Measurements from ENCODE around the gene INKA2. TPM values are rescaled to one million over a fixed set of nuclear protein-coding genes. Genes with fewer than 3 reads are reported as not detected.

The INKA2 gene
- total RNA-seq, 2 donors from 2014 or later = 0.45 TPM; not detected in 1

GRCh38 chr1:111720274-111720976 lies 18.8 kb downstream of the INKA2 start:
- Mint-ChIP-seq H3K9me3 (no peaks in the 10 kb centered on the region), H3K4me1 (ENCODE audit: low read depth in 2 of 2) (peaks cover 19 to 23% of the 10 kb centered on the region in 2 donors), H3K27me3 (no peaks in the 10 kb centered on the region), H3K27ac (peak overlapping the region; percentile 3 to 28), H3K4me3 (no peak overlapping the region), H3K36me3 (peaks cover 4% of the 10 kb centered on the region)
- no peak for DNase-seq (ENCODE audit: low spot score)
- ATAC-seq = peak in 1 of 2 donors; percentile 42

DNA sequence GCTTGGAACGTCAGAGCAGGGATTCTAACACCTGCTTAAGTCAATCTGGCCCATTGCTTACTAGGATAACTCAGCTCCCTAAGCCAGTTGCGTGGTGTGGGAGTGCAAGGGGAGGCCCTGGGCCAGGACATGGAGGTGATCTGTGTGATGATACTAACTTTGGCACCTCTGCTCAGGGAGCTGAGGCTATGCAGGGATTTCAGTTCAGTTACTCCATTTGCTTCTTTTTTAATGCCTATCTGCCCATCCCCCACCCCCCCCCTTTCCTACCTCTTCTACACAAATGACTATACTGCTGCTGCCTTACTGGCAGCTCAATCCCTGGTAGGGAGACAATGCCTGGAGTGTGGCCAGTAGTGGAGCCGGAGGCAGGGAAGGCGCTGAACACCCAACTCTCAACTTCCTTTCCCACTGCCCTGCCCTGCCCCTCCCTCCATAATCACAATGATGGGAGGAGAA lies 19.5 kb downstream of the INKA2 start:
- Mint-ChIP-seq H3K27me3 (no peaks in the 10 kb centered on the region), H3K4me1 (ENCODE audit: low read depth in 2 of 2) (peaks cover 19 to 23% of the 10 kb centered on the region in 2 donors), H3K27ac (peak overlapping the region in 1 of 2 donors; percentile 28), H3K9me3 (no peaks in the 10 kb centered on the region), H3K36me3 (peaks cover 4% of the 10 kb centered on the region), H3K4me3 (no peak overlapping the region)
- DNase-seq (ENCODE audit: low spot score) = no peak
- ATAC-seq = no peak

- DNase-seq (ENCODE audit: low spot score) = no peak
- peaks cover 4% of the 10 kb centered on the region for H3K36me3 Mint-ChIP-seq
- no peak overlapping the region for H3K4me3 Mint-ChIP-seq
- no peaks in the 10 kb centered on the region for H3K27me3 Mint-ChIP-seq
- no peak overlapping the region for H3K27ac Mint-ChIP-seq
- no peak for ATAC-seq
- no peaks in the 10 kb centered on the region for H3K9me3 Mint-ChIP-seq
- H3K4me1 Mint-ChIP-seq (ENCODE audit: low read depth in 2 of 2) = peaks cover 19 to 23% of the 10 kb centered on the region in 2 donors
These were observed 20.1 kb downstream of the INKA2 start for GRCh38 chr1:111719135-111719534.

- Mint-ChIP-seq H3K27me3 (no peaks in the 10 kb centered on the region), H3K4me1 (ENCODE audit: low read depth in 2 of 2) (peaks cover 18 to 19% of the 10 kb centered on the region in 2 donors), H3K36me3 (peaks cover 4% of the 10 kb centered on the region), H3K9me3 (no peaks in the 10 kb centered on the region), H3K27ac (no peak overlapping the region), H3K4me3 (no peak overlapping the region)
- ATAC-seq (no peak), DNase-seq (ENCODE audit: low spot score) (no peak)
These were observed 21.7 kb downstream of the INKA2 start for GRCh38 chr1:111717450-111717849.

- DNase-seq (ENCODE audit: low spot score) = no peak
- H3K4me3 Mint-ChIP-seq = no peak overlapping the region
- no peaks in the 10 kb centered on the region for H3K27me3 Mint-ChIP-seq
- peaks cover 16 to 18% of the 10 kb centered on the region in 2 donors for H3K4me1 Mint-ChIP-seq (ENCODE audit: low read depth in 2 of 2)
- ATAC-seq = no peak
- H3K36me3 Mint-ChIP-seq = peaks cover 4% of the 10 kb centered on the region
- H3K27ac Mint-ChIP-seq = no peak overlapping the region
- H3K9me3 Mint-ChIP-seq = no peaks in the 10 kb centered on the region
These were observed 22.9 kb downstream of the INKA2 start for GRCh38 chr1:111716333-111716732.

- Mint-ChIP-seq H3K4me1 (ENCODE audit: low read depth in 2 of 2) (peaks cover 7 to 18% of the 10 kb centered on the region in 2 donors), H3K9me3 (no peaks in the 10 kb centered on the region), H3K27me3 (no peaks in the 10 kb centered on the region), H3K27ac (peak overlapping the region; percentile 32 to 60), H3K4me3 (peak overlapping the region; percentile 12), H3K36me3 (peaks cover 20% of the 10 kb centered on the region)
- DNase-seq (ENCODE audit: low spot score) (no peak), ATAC-seq (peak in 1 of 2 donors; percentile 67)
These were observed 29.2 kb downstream of the INKA2 start for GRCh38 chr1:111709986-111710385.

GRCh38 chr1:111707906-111708305 lies 31.3 kb downstream of the INKA2 start:
- Mint-ChIP-seq H3K27ac (peak overlapping the region; percentile 55 to 68), H3K36me3 (peaks cover 26% of the 10 kb centered on the region), H3K4me1 (ENCODE audit: low read depth in 2 of 2) (peaks cover 7 to 18% of the 10 kb centered on the region in 2 donors), H3K4me3 (no peak overlapping the region), H3K9me3 (no peaks in the 10 kb centered on the region), H3K27me3 (no peaks in the 10 kb centered on the region)
- ATAC-seq (no peak), DNase-seq (ENCODE audit: low spot score) (no peak)

DNA sequence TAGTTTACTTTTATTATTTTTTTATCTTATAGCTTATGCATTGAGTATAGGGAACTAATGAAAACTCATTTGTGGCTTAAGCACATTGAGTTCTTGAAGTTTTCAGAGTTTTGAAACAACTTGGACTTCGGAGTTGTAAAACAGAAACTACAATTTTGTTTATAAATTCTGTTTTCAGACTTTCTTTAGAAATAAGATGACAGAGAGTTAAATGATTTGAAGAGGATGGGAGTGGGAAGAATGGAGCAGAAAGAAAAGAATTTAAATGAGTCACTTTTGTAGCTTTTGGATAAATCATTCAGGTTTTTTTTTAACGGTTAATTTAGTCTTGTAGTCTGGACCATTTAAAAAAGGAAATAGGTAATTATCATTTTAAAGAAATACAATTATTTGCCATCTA lies 32.3 kb downstream of the INKA2 start:
- Mint-ChIP-seq H3K4me3 (no peak overlapping the region), H3K27ac (peak overlapping the region; percentile 55 to 76), H3K36me3 (peaks cover 26% of the 10 kb centered on the region), H3K9me3 (no peaks in the 10 kb centered on the region), H3K27me3 (no peaks in the 10 kb centered on the region), H3K4me1 (ENCODE audit: low read depth in 2 of 2) (peaks cover 7 to 18% of the 10 kb centered on the region in 2 donors)
- DNase-seq (ENCODE audit: low spot score) (no peak), ATAC-seq (no peak)

DNA sequence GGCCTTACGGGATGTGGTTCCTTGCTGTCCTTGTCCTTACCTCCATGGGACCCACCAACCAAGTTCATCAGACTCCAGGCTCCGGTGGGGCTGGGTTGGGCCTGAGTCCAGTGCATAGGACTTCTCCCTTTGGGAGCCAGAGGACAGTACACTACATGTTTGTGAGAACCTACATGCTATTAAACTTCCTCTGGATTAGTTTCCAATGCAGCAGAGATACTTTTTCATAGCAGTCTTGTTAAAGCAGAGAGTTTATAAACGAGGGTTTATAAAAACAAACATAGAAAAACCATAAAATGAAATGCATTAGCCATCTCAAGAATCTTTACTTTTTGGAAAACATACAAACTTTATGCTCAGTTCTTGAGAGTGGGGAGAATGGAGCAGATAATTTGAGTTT lies 33.4 kb downstream of the INKA2 start:
- H3K27ac Mint-ChIP-seq = peak overlapping the region in 1 of 2 donors; percentile 41
- no peak for DNase-seq (ENCODE audit: low spot score)
- no peaks in the 10 kb centered on the region for H3K27me3 Mint-ChIP-seq
- no peaks in the 10 kb centered on the region for H3K9me3 Mint-ChIP-seq
- peaks cover 34% of the 10 kb centered on the region for H3K36me3 Mint-ChIP-seq
- no peak for ATAC-seq
- H3K4me1 Mint-ChIP-seq (ENCODE audit: low read depth in 2 of 2) = peaks cover 9 to 25% of the 10 kb centered on the region in 2 donors
- no peak overlapping the region for H3K4me3 Mint-ChIP-seq

GRCh38 chr1:111704776-111705175 lies 34.4 kb downstream of the INKA2 start:
- peaks cover 43% of the 10 kb centered on the region for H3K36me3 Mint-ChIP-seq
- no peaks in the 10 kb centered on the region for H3K9me3 Mint-ChIP-seq
- H3K4me3 Mint-ChIP-seq = no peak overlapping the region
- H3K27ac Mint-ChIP-seq = no peak overlapping the region
- DNase-seq (ENCODE audit: low spot score) (no peak), ATAC-seq (no peak)
- no peaks in the 10 kb centered on the region for H3K27me3 Mint-ChIP-seq
- peaks cover 18 to 36% of the 10 kb centered on the region in 2 donors for H3K4me1 Mint-ChIP-seq (ENCODE audit: low read depth in 2 of 2)

DNA sequence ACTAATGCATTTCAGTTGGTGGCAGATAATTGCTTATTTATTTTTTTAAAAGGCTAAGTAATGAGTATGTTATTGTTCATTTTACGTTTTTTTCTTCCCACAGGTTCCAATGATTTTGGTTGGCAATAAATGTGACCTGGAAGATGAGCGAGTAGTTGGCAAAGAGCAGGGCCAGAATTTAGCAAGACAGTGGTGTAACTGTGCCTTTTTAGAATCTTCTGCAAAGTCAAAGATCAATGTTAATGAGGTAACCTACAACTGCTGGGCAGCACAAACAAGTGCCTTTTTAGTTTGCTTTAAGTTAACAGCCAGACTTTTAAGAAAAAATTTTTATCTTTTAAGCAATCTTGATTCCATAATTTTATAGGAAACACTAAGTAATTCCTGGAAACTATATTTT lies 35.0 kb downstream of the INKA2 start:
- H3K27me3 Mint-ChIP-seq = no peaks in the 10 kb centered on the region
- no peak overlapping the region for H3K4me3 Mint-ChIP-seq
- no peak overlapping the region for H3K27ac Mint-ChIP-seq
- ATAC-seq (no peak), DNase-seq (ENCODE audit: low spot score) (no peak)
- no peaks in the 10 kb centered on the region for H3K9me3 Mint-ChIP-seq
- peaks cover 16 to 41% of the 10 kb centered on the region in 2 donors for H3K4me1 Mint-ChIP-seq (ENCODE audit: low read depth in 2 of 2)
- peaks cover 43% of the 10 kb centered on the region for H3K36me3 Mint-ChIP-seq

DNA sequence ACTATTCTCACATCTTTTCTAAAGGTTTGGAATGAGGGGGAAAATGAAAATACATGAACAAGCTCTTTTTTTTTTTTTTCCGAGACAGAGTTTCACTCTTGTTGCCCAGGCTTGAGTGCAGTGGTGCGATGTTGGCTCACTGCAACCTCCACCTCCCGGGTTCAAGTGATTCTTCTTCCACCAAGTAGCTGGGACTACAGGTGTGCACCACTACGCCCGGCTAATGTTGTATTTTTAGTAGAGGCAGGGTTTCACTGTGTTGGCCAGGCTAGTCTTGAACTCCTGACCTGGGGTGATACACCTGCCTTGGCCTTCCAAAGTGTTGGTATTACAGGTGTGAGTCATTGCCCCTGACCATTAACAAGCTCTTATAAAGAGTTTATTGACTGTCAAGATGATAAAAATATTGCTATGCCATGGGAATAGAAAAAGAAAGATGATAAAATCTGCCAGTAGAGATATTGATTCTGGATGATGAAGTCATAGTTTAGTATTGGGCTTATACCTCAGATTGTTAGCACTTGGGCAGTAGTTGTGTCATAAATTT lies 36.6 kb downstream of the INKA2 start:
- Mint-ChIP-seq H3K4me3 (no peak overlapping the region), H3K36me3 (peaks cover 40% of the 10 kb centered on the region), H3K9me3 (no peaks in the 10 kb centered on the region), H3K27ac (no peak overlapping the region), H3K27me3 (no peaks in the 10 kb centered on the region), H3K4me1 (ENCODE audit: low read depth in 2 of 2) (peaks cover 22 to 40% of the 10 kb centered on the region in 2 donors)
- DNase-seq (ENCODE audit: low spot score) = no peak
- ATAC-seq = no peak

GRCh38 chr1:111699268-111699667 lies 39.9 kb downstream of the INKA2 start:
- no peak for ATAC-seq
- Mint-ChIP-seq H3K9me3 (no peaks in the 10 kb centered on the region), H3K27ac (peak overlapping the region; percentile 53 to 61)

GRCh38 chr1:111696330-111696729 lies 42.9 kb downstream of the INKA2 start:
- no peaks in the 10 kb centered on the region for H3K27me3 Mint-ChIP-seq
- H3K36me3 Mint-ChIP-seq = peaks cover 48% of the 10 kb centered on the region
- H3K9me3 Mint-ChIP-seq = no peaks in the 10 kb centered on the region
- H3K27ac Mint-ChIP-seq = peak overlapping the region; percentile 42 to 51
- DNase-seq (ENCODE audit: low spot score) (no peak), ATAC-seq (no peak)
- H3K4me3 Mint-ChIP-seq = peak overlapping the region; percentile 62
- peaks cover 47 to 64% of the 10 kb centered on the region in 2 donors for H3K4me1 Mint-ChIP-seq (ENCODE audit: low read depth in 2 of 2)

More at GRCh38 chr1:111699268-111699667, 39.9 kb downstream of the INKA2 start:
- Mint-ChIP-seq H3K27me3 (no peaks in the 10 kb centered on the region), H3K4me1 (ENCODE audit: low read depth in 2 of 2) (peaks cover 36 to 50% of the 10 kb centered on the region in 2 donors), H3K36me3 (peaks cover 40% of the 10 kb centered on the region), H3K4me3 (peak overlapping the region; percentile 23)
- DNase-seq (ENCODE audit: low spot score) = no peak
